VCaP (cell line): ENCODE measurements around the gene FREM3.

Source experiments
- H3K27ac ChIP-seq: fragments of 450-650 bp; 2 replicates; pipeline ENCODE4 v1.5.1; 2017
- CTCF ChIP-seq: fragments of 450-650 bp; conservative IDR thresholded peaks from 2 replicates; pipeline ENCODE4 v1.5.1; 2017; ENCODE audit warnings: mild to moderate bottlenecking, moderate library complexity

Gene FREM3

GRCh38 chr4:143606480-143606879, 94.0 kb downstream of the FREM3 start:
- no peak for TF ChIP-seq CTCF
- H3K27ac ChIP-seq = no peak overlapping the region

- TF ChIP-seq CTCF = no peak
- H3K27ac ChIP-seq = no peak overlapping the region
These were observed 100.6 kb downstream of the FREM3 start for GRCh38 chr4:143599827-143600226.

DNA sequence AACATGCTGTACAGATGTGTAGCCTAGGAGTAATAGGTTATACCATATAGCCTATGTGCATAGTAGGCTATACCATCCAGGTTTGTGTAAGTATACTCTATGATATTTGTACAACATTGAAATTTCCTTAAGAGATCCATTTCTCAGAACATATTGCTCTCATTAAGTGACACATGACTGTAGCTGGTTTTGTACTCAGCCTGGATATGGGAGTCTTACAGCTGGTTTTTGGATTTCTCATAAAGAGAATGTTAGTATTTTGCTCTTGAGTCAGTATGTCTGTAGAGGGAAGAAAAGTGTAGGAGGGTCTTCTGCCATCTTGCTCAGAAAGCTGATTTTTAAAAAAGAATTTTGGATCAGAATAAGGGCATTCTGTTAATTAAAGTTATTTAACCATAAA, 101.7 kb downstream of the FREM3 start:
- no peak overlapping the region for H3K27ac ChIP-seq
- no peak for TF ChIP-seq CTCF

GRCh38 chr4:143597276-143597675, 103.2 kb downstream of the FREM3 start:
- TF ChIP-seq CTCF = no peak
- no peak overlapping the region for H3K27ac ChIP-seq

GRCh38 chr4:143587703-143588102, 112.8 kb downstream of the FREM3 start:
- peak; percentile 67 for TF ChIP-seq CTCF
- H3K27ac ChIP-seq = no peak overlapping the region

DNA sequence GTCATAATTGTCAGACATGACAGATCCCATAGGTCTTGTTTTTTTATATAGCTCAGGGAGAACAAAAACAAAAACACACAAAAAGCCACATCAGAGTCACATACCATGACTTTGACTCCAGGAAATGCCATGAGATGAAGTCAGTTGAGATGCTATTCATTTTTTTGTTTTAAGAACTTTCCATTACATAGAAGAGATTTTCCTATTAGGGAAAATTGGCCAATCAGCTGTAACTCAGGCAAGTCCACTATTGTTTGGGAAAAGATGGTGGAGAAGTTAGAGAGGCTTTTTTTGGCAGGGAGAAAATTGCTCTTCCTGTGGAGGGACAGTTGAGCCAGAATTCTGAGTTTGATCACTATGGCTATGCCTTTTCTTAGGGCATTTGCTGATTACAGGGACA, 114.4 kb downstream of the FREM3 start:
- no peak for TF ChIP-seq CTCF

DNA sequence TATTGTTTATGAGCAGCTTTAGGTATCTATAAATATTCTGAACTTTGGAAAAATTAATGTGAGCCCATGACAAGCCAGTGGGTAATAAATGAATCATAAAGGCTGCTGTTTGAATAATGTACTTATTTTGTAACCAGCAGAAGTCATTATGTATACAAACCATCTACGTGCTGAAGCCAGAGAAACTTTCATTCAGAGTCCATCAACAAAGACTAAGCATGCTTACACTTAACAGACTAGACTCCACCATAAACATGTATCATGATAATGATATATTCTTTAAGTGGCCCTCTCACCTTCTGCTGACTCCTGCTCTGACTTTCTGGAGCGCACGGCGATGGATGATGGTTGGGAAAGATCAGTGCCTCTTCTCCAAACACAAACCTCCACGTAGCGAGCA, 114.9 kb downstream of the FREM3 start:
- no peak overlapping the region for H3K27ac ChIP-seq
- TF ChIP-seq CTCF = no peak

More for the DNA sequence above, 114.4 kb downstream of the FREM3 start:
- no peak overlapping the region for H3K27ac ChIP-seq
